ENCODE results near the gene ATP6AP1.

The ATP6AP1 gene

GRCh38 chrX:154430916-154431315 is 2.4 kb downstream of the ATP6AP1 start:
- DNase-seq (ENCODE audit: low read depth) = no peak

- DNase-seq (ENCODE audit: low read depth) = no peak
Measured at GRCh38 chrX:154431341-154431740, 2.9 kb downstream of the ATP6AP1 start.

GRCh38 chrX:154432210-154432609 is 3.7 kb downstream of the ATP6AP1 start:
- no peak for DNase-seq (ENCODE audit: low read depth)

GRCh38 chrX:154433605-154434004 is 5.1 kb downstream of the ATP6AP1 start:
- no peak for DNase-seq (ENCODE audit: low read depth)

- no peak for DNase-seq (ENCODE audit: low read depth)
Measured at GRCh38 chrX:154434394-154435168, 6.1 kb downstream of the ATP6AP1 start.

GRCh38 chrX:154435171-154435733 is 6.8 kb downstream of the ATP6AP1 start:
- DNase-seq (ENCODE audit: low read depth) = no peak

GRCh38 chrX:154436374-154436982 is 8.0 kb downstream of the ATP6AP1 start:
- peak; percentile 56 for DNase-seq (ENCODE audit: low read depth)

GRCh38 chrX:154436983-154437752 is 8.7 kb downstream of the ATP6AP1 start, which contains the start of gene GDI1:
TSS of gene GDI1 (plus strand) at chrX:154437154. CDS start at chrX:154437255, 101 bp downstream.
- peak; percentile 46 for DNase-seq (ENCODE audit: low read depth)

- DNase-seq (ENCODE audit: low read depth) = no peak
Measured at GRCh38 chrX:154437971-154438893, 9.8 kb downstream of the ATP6AP1 start.

- no peak for DNase-seq (ENCODE audit: low read depth)
Measured at GRCh38 chrX:154439841-154440240, 11.4 kb downstream of the ATP6AP1 start.

GRCh38 chrX:154440623-154441357 is 12.3 kb downstream of the ATP6AP1 start:
- no peak for DNase-seq (ENCODE audit: low read depth)

GRCh38 chrX:154441564-154441963 is 13.1 kb downstream of the ATP6AP1 start:
- no peak for DNase-seq (ENCODE audit: low read depth)

- DNase-seq (ENCODE audit: low read depth) = no peak
Measured at GRCh38 chrX:154441984-154442707, 13.7 kb downstream of the ATP6AP1 start.

- DNase-seq (ENCODE audit: low read depth) = no peak
Measured at GRCh38 chrX:154443479-154443910, 15.0 kb downstream of the ATP6AP1 start.

- DNase-seq (ENCODE audit: low read depth) = peak; percentile 61
Measured at GRCh38 chrX:154443992-154444754, 15.7 kb downstream of the ATP6AP1 start, which contains the start of gene FAM50A. TSS of gene FAM50A (plus strand) at chrX:154444141. CDS start at chrX:154444236, 95 bp downstream.

- DNase-seq (ENCODE audit: low read depth) = no peak
Measured at GRCh38 chrX:154444755-154445246, 16.3 kb downstream of the ATP6AP1 start.

GRCh38 chrX:154445776-154446175 is 17.3 kb downstream of the ATP6AP1 start:
- no peak for DNase-seq (ENCODE audit: low read depth)

- DNase-seq (ENCODE audit: low read depth) = no peak
Measured at GRCh38 chrX:154446430-154446829, 18.0 kb downstream of the ATP6AP1 start.

- DNase-seq (ENCODE audit: low read depth) = no peak
Measured at GRCh38 chrX:154448484-154448883, 20.0 kb downstream of the ATP6AP1 start.
